Parathyroid adenoma (tissue), 2 donors: ENCODE measurements around the gene RUFY1.
"Not testable (repeated sequence)": the region's sequence is repeated elsewhere in the genome, so short reads cannot be mapped to it uniquely, and the experiment has no call there.

Experiments used
- H2AFZ ChIP-seq: fragments of 300-600 bp; sonication (generic); one replicate; pipeline ENCODE4 v1.7.0; 2017; ENCODE audit warnings: antibody characterized with exemption, mild to moderate bottlenecking
- H3K27ac ChIP-seq: fragments of 300-600 bp; sonication (generic); one replicate; pipeline ENCODE4 v1.7.0; 2017
- H3K27me3 ChIP-seq: fragments of 300-600 bp; sonication (generic); one replicate; pipeline ENCODE4 v1.7.0; 2017; ENCODE audit warnings: low read length; ENCODE audit not compliant: control insufficient read depth, insufficient read depth
- H3K36me3 ChIP-seq: fragments of 300-600 bp; sonication (generic); one replicate; pipeline ENCODE4 v1.7.0; 2017; ENCODE audit warnings: low read length; ENCODE audit not compliant: control insufficient read depth, insufficient read depth
- H3K4me1 ChIP-seq: fragments of 300-600 bp; sonication (generic); one replicate; pipeline ENCODE4 v1.7.0; 2017; ENCODE audit warnings: control low read depth
- H3K4me2 ChIP-seq: fragments of 300-600 bp; sonication (generic); one replicate; pipeline ENCODE4 v1.7.0; 2017; ENCODE audit warnings: low read length
- H3K4me3 ChIP-seq: fragments of 300-600 bp; sonication (generic); one replicate; pipeline ENCODE4 v1.7.0; 2017; ENCODE audit warnings: low read depth, low read length
- H3K79me2 ChIP-seq: fragments of 300-600 bp; sonication (generic); one replicate; pipeline ENCODE4 v1.7.0; 2017; ENCODE audit warnings: control low read depth
- H3K9ac ChIP-seq: fragments of 300-600 bp; sonication (generic); one replicate; pipeline ENCODE4 v1.7.0; 2017; ENCODE audit warnings: mild to moderate bottlenecking
- H3K9me3 ChIP-seq: fragments of 300-600 bp; sonication (generic); one replicate; pipeline ENCODE4 v1.7.0; 2017; ENCODE audit warnings: low read length; ENCODE audit not compliant: control insufficient read depth
- CTCF ChIP-seq: fragments of 300-600 bp; sonication (generic); IDR thresholded peaks from one replicate; pipeline ENCODE4 v1.7.0; 2017; ENCODE audit warnings: antibody characterized with exemption, mild to moderate bottlenecking
- donor health status: primary hyperparathyroidism.

Gene RUFY1

GRCh38 chr5:179516221-179516620 is 34.1 kb upstream of the RUFY1 start:
- Histone ChIP-seq H2AFZ (no peak overlapping the region), H3K4me2 (no peak overlapping the region)
- TF ChIP-seq CTCF = no peak

DNA sequence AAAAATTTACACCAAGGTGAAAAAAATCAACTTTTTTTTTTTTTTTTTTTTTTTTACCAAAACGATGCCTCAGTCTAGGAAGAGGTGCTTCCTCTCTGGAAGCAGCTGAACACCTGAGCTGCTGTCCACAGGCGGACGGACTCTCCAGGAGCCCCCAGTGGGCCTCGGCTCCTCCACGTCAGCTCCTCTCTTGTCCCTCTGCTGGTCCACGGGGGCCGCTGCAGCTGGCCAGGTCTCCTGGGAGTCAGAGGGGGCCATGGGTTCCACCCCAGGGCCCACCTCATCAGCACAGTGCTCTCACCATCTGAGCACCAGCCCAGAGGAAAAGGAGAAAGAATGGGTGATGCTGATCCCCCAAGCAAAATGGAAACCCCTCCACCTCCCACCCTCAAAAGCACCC is 32.6 kb upstream of the RUFY1 start:
- H3K4me2 ChIP-seq, H3K9me3 ChIP-seq, H3K79me2 ChIP-seq, H2AFZ ChIP-seq, H3K27me3 ChIP-seq, H3K4me1 ChIP-seq, H3K36me3 ChIP-seq, H3K27ac ChIP-seq, H3K4me3 ChIP-seq, H3K9ac ChIP-seq: not testable (repeated sequence)

More at GRCh38 chr5:179516221-179516620, 34.1 kb upstream of the RUFY1 start:
- no peak overlapping the region for H3K27ac ChIP-seq
- no peaks in the 10 kb centered on the region for H3K79me2 ChIP-seq
- no peaks in the 10 kb centered on the region for H3K9me3 ChIP-seq
- no peaks in the 10 kb centered on the region for H3K27me3 ChIP-seq
- no peak overlapping the region for H3K4me3 ChIP-seq
- H3K36me3 ChIP-seq = no peaks in the 10 kb centered on the region
- H3K9ac ChIP-seq = no peak overlapping the region
- no peaks in the 10 kb centered on the region for H3K4me1 ChIP-seq

- H3K4me1 ChIP-seq, H3K36me3 ChIP-seq, H3K27ac ChIP-seq, H3K9ac ChIP-seq, H3K79me2 ChIP-seq, H3K4me3 ChIP-seq, H2AFZ ChIP-seq, H3K9me3 ChIP-seq, H3K27me3 ChIP-seq, H3K4me2 ChIP-seq: not testable (repeated sequence)
These were observed 32.0 kb upstream of the RUFY1 start for GRCh38 chr5:179518369-179518768.

DNA sequence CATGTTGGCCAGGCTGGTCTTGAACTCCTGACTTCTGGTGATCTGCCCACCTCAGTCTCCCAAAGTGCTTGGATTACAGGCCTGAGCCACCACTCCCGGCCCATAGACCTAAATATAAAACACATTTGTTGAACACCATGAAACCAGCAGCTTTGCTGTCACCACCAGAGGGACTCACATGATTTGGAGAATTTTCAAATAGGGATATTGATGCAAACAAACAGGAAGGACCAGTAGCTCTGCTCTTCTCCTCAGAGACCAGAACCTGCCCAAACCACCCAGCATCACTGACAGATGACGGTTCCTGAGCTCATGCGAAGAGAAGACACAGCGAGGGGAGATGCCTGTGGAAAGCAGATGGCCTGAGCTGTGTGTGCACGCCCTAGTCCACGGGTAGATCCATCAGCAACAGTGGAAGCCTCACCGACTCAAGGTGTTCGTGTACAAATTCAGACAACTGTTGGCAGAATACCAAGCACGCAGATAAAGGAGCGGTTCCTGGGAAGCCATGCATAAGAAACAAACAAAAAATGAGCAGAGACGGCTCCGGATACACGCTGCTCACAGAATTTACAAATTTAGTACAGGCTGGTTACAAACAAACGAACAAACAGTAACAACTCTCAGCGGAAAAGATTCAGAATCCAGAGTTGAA is 30.8 kb upstream of the RUFY1 start:
- H3K27me3 ChIP-seq, H3K9ac ChIP-seq, H3K79me2 ChIP-seq, H3K27ac ChIP-seq, H3K4me3 ChIP-seq, H3K36me3 ChIP-seq, H3K4me1 ChIP-seq, H3K9me3 ChIP-seq, H2AFZ ChIP-seq, H3K4me2 ChIP-seq: not testable (repeated sequence)

GRCh38 chr5:179522107-179522506 is 28.2 kb upstream of the RUFY1 start:
- not testable (repeated sequence) for H3K4me1 ChIP-seq, H3K79me2 ChIP-seq, H3K4me3 ChIP-seq, H3K9me3 ChIP-seq, H3K27me3 ChIP-seq, H3K27ac ChIP-seq, H3K4me2 ChIP-seq, H3K36me3 ChIP-seq, H2AFZ ChIP-seq, H3K9ac ChIP-seq

DNA sequence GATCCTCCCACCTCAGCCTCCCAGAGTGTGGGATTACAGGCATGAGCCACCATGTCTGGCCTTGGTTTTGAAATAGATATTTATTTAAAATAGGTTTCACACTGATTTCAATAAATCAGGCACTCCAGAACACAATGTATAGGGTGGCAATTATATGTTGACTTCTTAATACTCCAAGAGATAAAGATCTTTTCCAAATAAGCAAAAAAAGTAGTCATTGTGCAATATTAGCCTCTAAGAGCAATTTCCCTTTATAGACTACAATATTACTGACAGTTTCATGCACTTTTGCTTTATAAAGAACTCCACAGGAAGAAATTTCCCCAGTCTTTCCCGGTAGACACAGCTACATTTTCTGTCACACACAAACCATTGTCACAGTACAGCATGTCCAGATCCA is 23.4 kb upstream of the RUFY1 start:
- Histone ChIP-seq H3K36me3 (no peaks in the 10 kb centered on the region), H3K4me3 (no peak overlapping the region), H3K4me1 (no peaks in the 10 kb centered on the region), H2AFZ (no peak overlapping the region), H3K4me2 (no peak overlapping the region), H3K9me3 (no peaks in the 10 kb centered on the region), H3K79me2 (no peaks in the 10 kb centered on the region), H3K27me3 (no peaks in the 10 kb centered on the region), H3K9ac (no peak overlapping the region), H3K27ac (no peak overlapping the region)
- TF ChIP-seq CTCF = no peak
